GM19452 (cell line): ENCODE measurements around the gene B3GALT6.

Source experiments
- ATAC-seq: cut with Tn5 transposase; IDR thresholded peaks from one replicate; pipeline ENCODE4 v1.9.1; 2021; ENCODE audit not compliant: unreplicated experiment

B3GALT6 gene

GRCh38 chr1:1259951-1260600, 28.0 kb downstream of the B3GALT6 start:
- no peak for ATAC-seq

- ATAC-seq, result no peak
These were observed 29.0 kb downstream of the B3GALT6 start for GRCh38 chr1:1260843-1261560.

DNA sequence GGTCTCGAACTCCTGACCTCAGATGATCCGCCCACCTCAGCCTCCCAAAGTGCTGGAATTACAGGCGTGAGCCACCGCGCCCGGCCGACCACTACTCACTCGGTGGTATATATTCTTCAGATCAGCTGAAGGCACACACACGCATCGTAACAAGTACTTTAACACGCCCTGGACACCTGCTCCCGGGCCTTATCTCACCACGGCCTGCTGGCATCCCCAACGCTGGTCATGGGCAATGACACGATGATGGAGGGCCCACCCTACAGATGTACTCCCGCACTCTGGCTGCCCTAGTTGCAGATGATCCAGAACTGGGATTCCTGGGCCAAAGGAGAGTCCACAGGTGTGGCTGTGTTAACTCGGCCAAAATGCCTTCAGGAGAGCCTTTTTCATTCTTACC, 30.0 kb downstream of the B3GALT6 start:
- ATAC-seq, result no peak

DNA sequence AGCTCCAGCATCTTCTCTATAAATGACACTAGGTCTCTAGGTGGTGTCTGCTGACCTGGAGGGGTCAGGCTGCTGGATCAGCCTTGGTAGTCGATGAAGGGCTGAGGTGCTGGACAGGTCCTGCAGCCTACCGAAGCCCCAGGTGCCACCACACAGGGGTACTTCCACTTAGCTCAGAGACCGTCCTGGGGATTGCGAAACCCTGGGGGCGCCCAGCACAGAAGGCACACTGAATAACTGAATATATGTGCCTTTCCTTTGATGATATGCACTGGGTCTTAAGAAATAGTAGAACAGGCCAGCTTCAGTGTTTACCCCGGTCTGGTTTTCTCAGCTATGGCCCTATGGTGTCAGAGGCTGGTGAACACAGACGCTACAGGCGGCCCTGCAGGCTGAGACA, 30.7 kb downstream of the B3GALT6 start:
- no peak for ATAC-seq

DNA sequence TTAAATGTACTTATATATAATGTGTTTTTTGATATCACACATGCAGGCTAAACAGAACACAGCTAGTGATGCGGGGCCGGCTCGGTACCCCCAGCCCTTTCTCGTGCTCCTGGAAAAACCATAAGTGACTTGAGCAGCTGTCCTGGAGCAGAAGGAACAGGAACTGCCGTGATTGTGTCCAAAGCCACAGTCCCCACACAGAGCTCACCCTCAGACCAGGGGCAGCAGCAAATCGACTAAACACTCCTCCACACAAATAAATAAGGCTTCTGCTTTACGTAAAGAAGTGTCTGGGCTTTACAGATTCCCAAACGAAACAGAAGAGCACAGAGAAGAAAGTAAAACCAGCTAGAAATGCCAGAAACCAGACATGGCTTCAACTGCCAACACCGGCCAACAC, 32.0 kb downstream of the B3GALT6 start:
- ATAC-seq, result no peak

DNA sequence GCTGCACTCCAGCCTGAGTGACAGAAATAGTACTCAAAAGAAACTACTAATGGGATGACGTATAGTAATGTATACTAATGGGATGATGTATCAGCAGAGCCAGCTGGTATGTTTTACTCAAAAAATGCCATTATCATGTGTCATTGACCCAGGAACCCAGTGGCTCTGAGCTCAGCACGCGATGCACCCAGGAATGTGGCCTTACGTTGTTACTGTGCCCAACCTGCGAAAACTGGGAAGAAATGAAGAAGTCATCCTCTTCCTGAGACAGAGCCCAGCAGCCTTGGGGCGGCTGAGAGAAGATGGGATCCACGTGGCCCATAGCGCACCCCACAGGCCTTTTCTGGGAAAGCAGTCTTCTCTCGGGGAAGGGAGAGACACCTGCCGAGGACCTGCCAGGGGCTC, 32.8 kb downstream of the B3GALT6 start:
- ATAC-seq, result no peak

GRCh38 chr1:1267488-1268283, 35.6 kb downstream of the B3GALT6 start:
- no peak for ATAC-seq

DNA sequence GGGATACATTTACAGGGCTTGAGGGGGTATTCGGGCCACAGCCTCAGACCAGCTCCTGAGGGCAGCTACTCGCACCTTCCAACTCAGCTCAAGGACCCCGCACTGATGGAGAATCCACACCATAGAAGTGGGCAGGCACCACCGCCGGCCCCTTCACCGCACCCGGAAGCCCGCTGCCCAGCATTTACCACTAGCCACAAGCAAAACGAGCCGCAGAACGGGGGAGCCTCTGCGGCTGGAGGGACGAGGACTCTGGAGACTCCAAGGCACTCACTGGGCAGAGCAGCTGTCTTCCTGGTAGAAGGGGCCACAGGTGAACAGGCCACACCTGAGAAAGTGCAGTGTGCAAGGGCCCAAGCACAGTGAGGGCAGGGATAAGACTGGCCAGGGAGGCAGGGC, 36.2 kb downstream of the B3GALT6 start:
- ATAC-seq, result no peak

DNA sequence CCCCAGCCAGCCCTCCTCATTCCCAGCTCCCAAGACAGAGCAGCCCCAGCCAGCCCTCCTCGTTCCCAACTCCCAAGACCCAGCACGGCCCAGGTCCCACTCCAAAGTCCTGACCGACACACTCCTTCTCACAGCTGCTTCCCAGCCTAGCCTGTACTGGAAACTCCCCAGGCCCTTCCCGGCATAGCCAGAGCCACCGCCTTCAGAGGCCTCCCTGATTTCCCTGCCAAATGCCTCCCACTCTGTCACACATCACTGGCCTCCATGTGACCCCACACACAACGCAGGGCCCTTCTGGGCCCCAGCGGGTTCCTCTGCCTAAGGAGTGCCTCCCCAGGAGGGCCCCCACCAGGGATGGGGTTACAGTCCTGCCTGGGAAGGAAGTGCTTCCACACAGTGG, 38.8 kb downstream of the B3GALT6 start:
- ATAC-seq, result no peak

DNA sequence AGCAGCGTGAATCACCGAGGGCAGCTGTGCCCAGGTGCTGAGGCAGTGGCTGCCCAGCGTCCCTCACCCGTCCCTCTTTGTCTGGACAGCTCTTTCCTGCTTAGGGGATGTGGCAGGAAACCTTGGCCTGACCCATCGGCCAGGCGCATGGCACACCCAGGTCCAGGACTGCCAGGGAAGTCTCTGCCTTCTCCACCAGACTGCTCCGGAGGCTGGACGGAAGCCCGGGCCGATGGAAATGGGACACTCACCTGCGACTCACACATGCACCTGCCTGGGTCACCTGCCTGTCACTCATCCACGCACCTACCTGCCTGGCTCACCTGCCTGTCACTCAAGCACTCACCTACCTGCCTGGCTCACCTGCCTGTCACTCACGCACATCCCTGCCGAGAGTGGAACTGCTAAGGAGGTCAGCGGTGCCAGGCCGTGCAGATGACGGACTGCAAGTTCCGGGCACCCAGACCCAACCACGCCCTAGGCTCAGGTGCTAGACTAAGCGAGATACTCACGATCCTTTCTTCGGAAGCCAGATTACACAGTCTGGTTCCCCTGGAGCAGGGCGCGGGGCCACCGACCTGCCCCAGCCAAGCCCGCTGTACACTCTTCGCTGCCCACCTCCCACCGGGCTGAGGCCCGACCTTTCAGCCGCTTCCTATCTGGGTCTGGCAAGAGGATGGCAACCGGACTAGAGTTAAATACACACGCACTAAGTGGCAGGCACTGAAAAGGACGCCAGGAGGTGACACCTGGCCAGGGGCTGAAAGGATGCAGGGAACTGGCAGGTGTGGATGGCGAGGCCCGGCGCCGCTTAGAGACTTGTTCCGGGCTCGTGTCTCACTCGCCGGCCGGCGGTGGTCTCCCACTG, 40.5 kb downstream of the B3GALT6 start:
- ATAC-seq, result no peak

- no peak for ATAC-seq
These were observed 41.1 kb downstream of the B3GALT6 start for GRCh38 chr1:1273209-1273511.

GRCh38 chr1:1273512-1274298, 41.7 kb downstream of the B3GALT6 start, which contains the start of gene UBE2J2:
Gene UBE2J2 (minus strand): TSS chr1:1273854. CDS start chr1:1267992, 5,862 bp downstream.
- no peak for ATAC-seq

- ATAC-seq, result no peak
These were observed 42.4 kb downstream of the B3GALT6 start for GRCh38 chr1:1274299-1274930.

- ATAC-seq, result no peak
These were observed 42.9 kb downstream of the B3GALT6 start for GRCh38 chr1:1274931-1275431.

DNA sequence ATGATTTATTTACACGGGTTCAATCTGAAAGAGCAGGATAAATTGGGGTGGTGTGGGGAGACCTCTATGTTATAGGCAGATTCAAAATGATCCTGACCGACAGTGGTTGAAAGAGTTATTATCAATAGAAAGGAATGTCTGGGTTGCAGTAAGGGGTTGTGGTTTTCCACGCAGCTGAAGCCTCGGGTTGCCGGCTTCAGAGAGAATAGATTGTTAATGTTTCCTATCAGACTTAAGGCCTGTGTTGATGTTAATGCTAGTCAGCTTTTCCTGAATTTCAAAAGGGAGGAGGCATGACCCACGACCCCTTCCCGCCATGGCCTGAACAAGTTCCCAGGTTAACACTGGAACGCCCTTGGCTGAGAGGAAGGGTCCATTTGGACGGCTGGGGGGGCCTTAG, 43.8 kb downstream of the B3GALT6 start:
- no peak for ATAC-seq

- no peak for ATAC-seq
These were observed 46.6 kb downstream of the B3GALT6 start for GRCh38 chr1:1278620-1279019.

- no peak for ATAC-seq
These were observed 47.0 kb downstream of the B3GALT6 start for GRCh38 chr1:1279028-1279427.

DNA sequence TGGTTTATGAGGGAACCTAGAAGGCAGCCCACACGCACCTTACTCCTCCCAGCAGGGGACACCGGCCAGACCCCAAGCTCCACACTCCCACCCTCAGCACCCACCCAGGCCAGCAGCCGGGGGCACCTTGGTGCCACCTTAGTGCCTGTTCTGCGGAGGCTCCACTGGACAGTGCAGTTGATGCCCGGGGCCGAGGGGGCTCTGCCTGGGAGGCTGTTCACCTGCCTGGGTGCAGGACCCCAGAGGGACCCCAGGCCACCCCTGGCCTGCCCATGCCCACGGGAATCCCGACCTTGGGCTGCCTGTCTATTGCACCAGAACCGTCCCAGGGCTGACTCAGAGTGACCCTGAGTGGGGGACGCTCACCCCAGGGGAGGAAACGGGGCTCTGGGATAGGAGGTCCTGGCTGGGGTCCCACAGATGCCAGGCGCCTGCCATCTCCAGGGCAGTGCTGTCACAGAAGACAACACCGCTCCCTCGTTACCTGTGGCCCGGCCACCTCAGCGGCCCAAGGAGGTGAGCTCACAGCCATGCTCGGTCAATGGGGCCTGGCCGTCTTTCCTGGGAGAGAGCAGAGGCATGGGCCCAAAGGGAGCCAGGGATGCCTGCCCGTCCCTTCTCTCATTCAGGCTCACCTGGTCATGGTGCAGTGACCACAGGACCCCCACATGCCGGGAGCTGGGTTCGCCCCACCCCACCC, 48.9 kb downstream of the B3GALT6 start:
- no peak for ATAC-seq
